WI38 (cell line): ENCODE measurements around the gene COL12A1.

ENCODE experiments used
- H3K4me3 ChIP-seq: 2 replicates; pipeline ENCODE4 v1.5.1; 2011; ENCODE audit warnings: low read depth, mild to moderate bottlenecking, control low read depth, low read length
- TF ChIP-seq, protein P1 (sequence below): IDR thresholded peaks from 2 replicates; pipeline ENCODE4 v1.5.1; 2012; ENCODE audit warnings: low read depth, mild to moderate bottlenecking, control low read depth, low read length

The COL12A1 gene

GRCh38 chr6:75084018-75084417 is 121.8 kb downstream of the COL12A1 start:
- TF ChIP-seq, protein P1, sequence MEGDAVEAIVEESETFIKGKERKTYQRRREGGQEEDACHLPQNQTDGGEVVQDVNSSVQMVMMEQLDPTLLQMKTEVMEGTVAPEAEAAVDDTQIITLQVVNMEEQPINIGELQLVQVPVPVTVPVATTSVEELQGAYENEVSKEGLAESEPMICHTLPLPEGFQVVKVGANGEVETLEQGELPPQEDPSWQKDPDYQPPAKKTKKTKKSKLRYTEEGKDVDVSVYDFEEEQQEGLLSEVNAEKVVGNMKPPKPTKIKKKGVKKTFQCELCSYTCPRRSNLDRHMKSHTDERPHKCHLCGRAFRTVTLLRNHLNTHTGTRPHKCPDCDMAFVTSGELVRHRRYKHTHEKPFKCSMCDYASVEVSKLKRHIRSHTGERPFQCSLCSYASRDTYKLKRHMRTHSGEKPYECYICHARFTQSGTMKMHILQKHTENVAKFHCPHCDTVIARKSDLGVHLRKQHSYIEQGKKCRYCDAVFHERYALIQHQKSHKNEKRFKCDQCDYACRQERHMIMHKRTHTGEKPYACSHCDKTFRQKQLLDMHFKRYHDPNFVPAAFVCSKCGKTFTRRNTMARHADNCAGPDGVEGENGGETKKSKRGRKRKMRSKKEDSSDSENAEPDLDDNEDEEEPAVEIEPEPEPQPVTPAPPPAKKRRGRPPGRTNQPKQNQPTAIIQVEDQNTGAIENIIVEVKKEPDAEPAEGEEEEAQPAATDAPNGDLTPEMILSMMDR = no peak
- no peak overlapping the region for H3K4me3 ChIP-seq

DNA sequence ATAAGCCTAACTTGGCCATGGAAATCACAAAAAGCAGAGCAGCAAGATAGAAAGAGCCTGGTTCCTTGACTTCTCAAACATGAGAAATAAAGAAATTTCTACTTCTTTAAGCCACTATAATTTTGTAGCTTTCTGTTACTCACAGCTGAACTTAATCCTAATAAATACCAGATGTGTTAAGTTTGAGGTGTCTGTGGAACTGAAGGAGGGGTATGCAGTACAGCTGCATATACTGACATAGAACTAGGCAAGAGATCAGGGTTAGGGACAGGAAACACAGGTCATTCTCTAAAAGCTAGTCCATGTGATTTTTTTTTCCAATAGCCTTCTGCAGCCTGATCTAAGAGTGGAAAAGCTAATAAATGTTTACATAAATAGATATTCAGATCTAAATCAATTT is 123.9 kb downstream of the COL12A1 start:
- TF ChIP-seq, protein P1 = no peak
- no peak overlapping the region for H3K4me3 ChIP-seq

DNA sequence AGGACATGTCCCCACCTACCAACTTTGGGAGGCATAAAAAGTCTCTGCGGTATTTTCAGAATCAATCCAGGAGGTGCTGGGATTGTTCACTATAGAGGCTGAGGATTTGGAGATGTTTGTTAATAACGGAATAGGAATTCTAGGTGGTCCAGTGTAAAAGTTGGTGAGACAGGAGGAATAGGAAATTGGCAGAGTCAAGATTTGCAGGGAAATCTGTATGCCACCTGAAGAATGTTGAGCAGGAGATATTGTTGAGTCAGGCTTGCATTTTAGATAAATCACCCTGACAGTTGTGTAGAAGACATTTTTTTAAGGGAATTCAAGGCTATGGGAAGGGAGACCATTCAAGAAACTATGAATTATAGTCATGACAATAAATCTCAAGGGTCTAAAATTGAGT is 124.8 kb downstream of the COL12A1 start:
- H3K4me3 ChIP-seq = no peak overlapping the region
- TF ChIP-seq, protein P1 = no peak

DNA sequence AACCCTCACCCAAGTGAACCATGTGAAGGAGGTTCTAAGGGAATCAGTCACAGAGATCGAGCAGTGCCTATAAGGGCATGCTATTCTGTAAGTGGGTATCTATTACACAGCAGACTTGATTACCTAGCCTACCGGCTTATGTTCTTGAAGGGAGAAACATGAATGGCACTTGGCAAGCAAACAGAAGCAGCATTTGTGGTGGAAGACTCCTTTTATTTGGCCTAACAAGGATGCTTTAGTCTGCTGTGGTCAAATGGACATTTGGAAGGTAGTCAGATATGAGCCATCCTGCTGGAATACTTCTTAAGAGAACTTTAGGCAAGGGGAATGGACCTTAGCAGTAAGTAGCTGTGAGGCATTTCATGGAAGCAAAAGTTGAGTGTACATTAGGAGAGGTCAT is 126.3 kb downstream of the COL12A1 start:
- TF ChIP-seq, protein P1 = no peak
- no peak overlapping the region for H3K4me3 ChIP-seq

DNA sequence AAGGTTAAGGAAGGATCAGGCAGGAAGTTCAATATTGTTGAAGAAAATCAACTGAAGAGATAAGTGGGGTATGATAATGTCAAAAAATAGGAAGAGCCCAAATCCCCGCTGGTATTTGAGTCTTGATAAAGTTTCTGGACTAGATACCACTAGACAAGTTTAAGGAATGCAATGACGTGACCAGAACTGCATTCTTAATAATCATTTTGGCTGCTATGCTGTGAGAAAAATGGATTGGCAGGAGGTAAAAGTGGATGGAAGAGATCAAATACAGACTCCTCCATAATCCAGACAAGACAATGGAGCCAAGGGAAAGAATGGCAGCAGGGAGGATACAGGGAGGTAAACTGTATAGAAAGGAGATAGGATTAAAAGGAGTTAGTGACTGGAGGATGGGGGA is 128.2 kb downstream of the COL12A1 start:
- TF ChIP-seq, protein P1 = no peak
- no peak overlapping the region for H3K4me3 ChIP-seq

DNA sequence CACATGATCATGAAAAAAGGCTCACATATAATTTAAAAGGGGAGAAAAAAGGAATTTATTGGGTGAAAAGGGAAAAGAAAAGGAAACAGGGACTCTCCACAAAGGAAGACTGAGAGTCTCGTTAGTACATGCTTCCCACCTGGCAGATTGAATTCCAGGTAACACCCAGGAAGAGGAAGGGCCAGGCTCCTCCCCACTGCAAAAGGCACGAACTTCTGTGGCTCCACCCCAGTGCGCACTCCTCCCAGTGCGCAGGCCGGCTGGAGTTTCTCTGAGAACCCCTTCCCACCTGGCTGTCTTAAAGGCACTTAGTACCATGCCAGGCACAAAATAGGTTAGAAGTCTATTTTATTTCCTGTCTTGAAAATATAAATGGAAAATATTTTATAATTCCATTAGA is 129.8 kb downstream of the COL12A1 start:
- TF ChIP-seq, protein P1 = no peak
- H3K4me3 ChIP-seq = no peak overlapping the region

GRCh38 chr6:75070244-75070643 is 135.6 kb downstream of the COL12A1 start:
- no peak overlapping the region for H3K4me3 ChIP-seq
- TF ChIP-seq, protein P1 = no peak
